ENCODE data around the gene FASTKD2.

- TF ChIP-seq CTCF (conservative IDR thresholded peaks at IDR 0.05; ENCODE audit: low read depth, low read length) (no peak), EZH2 (IDR thresholded peaks at IDR 0.05; ENCODE audit: low read length, unreplicated experiment) (no peak), EZH2phosphoT487 (IDR thresholded peaks at IDR 0.05; ENCODE audit: borderline replicate concordance, low read length) (no peak)
Measured at GRCh38 chr2:206814498-206814897, 49.1 kb downstream of the FASTKD2 start.
